ENCODE results near the gene PRR14L.

GRCh38 chr22:31654408-31654807 is 95.5 kb downstream of the PRR14L start:
- TF ChIP-seq CTCF (IDR thresholded peaks at IDR 0.05): no peak
- no peak for TF ChIP-seq EP300 (IDR thresholded peaks at IDR 0.05; ENCODE audit: low read depth)
- no peak for TF ChIP-seq POLR2AphosphoS5 (IDR thresholded peaks at IDR 0.05)
- TF ChIP-seq POLR2A (IDR thresholded peaks at IDR 0.05): no peak

Measured in transverse colon (tissue), 4 donors.